GM19238 (cell line): ENCODE measurements around the gene UAP1.

Experiments used
- DNase-seq: peaks from one replicate; pipeline ENCODE4 v3.0.0; 2011; ENCODE audit warnings: low spot score; ENCODE audit not compliant: insufficient read length

Gene UAP1

DNA sequence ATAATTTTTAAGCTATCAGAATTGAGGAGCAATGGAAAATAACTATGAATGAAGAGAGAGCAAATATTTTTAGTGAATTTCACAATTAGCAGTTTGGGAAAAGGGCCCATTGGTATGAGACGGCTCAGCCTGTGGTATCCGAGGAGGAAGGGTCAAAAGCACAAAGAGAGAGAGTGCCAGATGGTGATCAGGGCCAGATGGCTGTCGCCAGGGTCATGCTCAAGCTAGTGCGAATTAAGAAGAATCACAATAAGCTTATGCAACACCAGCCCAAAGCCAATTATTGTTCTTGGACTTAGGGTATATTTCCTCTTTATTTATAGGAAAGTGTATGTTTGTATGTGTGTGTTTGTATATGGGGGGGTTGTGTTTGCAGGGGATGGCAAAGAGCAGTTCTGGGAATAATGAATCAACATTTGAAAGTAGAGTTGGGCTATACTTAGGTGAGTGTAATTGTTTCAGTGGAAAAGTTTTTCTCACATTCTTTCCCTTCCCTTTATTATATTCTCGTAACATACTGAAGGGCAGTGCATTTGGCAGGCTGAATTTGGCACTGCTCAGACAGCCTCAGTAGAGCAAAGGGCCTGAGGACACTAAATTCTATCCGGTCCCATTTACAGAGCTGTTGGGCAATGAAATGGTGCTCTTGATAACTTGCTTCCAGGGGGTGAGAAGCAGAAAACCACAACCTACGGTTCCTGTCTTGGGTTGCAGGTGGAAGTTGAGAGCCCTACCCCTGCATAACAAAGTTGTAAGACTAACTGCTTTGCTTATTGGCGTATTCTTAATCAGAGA is 51.3 kb downstream of the UAP1 start:
- DNase-seq: no peak

- no peak for DNase-seq
Observed at GRCh38 chr1:162616848-162617247, 55.3 kb downstream of the UAP1 start.

DNA sequence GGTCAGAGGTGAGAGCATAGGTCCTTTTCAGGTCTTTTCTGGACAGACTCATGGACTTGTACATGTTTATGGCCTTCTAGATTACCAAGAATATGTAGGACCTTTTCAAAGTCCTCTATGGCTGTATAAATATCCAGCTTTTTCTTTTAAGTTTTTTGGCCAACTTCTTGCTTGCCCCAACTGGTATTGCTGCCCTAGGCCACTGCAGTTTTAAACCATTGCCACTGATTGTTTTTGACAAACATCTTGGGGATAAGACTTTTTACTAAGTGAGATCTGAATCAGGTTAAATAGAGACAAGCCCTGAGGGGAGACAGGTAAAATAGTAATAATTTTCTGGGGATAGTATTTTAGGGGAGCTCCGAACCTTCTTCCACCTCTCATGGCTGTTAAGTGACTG is 56.0 kb downstream of the UAP1 start:
- no peak for DNase-seq

DNA sequence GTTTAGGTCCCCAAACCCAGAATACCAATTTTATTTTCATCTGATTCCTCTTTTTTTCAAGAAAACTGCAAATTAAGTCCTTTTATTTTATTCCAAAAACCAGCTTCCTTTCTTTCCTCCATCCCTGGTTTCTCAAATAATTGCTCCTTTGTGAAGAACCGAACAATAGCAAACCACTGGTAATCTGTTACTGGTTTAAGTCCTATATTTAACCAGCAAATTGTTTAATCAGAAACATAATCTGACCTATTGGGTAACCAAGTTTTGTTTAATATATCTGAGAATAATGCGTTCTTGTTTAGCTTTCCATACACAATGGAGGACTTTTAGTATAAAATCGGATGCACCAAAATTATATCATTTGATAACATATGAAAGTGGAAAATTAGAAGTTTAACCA is 57.6 kb downstream of the UAP1 start:
- DNase-seq: no peak

DNA sequence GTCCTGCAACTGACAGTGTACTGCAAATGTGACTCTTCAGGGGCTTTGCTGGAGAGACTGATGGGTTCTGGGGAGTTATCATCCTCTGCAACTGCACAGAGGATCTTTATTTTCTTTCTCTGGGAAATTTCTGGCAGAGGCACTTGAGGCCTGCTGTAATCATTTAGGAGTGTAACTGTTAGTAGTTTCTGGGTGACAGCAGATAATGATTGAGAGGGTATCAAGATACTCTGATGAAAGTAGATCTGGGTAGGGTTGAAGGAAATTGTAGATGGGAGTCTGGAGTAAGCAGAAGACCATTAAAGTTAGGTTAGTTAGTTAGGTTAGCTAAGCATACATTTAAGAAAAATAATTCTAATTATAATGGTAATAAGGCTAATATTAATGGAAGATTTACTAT is 59.7 kb downstream of the UAP1 start:
- DNase-seq: no peak

- DNase-seq: no peak
Observed at GRCh38 chr1:162625679-162626078, 64.2 kb downstream of the UAP1 start.

DNA sequence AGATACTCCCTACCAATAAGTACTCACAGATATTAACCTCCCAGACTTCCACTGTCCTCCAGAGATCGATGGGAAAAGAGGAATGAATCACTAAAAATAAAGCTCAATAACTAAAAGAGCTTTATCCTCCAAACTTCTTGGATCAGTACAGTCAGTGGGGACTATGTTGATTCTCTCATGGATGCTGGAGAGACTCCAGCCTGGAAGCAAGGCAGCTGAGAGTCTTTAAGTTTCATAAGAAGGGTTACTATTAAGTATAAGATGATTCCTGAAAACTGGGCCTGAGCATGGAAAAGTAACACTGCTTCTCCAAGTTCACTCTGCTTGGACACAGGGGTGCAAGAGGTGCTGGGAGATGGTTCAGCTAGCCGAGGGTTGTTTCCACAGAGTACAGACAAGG is 64.6 kb downstream of the UAP1 start:
- DNase-seq: no peak

DNA sequence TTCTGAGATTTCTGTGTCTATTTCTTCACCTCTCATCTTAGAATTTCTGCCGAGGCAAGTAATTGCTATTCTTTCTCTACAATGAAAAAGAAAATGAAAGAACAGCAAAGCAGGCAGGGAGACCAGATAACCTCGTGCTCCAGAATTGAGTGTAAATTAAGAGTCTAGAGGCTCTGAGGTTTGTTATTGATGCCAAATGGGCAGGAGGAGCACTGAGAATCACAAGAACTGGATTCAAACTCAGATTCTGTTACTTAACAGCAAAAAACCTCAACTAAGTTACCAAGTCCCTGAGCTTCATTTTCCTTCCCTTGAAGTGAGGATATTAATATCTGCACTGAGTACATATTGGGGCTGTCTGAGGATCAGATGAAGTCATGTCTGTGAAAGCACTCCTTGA is 65.2 kb downstream of the UAP1 start:
- no peak for DNase-seq

GRCh38 chr1:162627662-162628296 is 66.3 kb downstream of the UAP1 start:
- no peak for DNase-seq

DNA sequence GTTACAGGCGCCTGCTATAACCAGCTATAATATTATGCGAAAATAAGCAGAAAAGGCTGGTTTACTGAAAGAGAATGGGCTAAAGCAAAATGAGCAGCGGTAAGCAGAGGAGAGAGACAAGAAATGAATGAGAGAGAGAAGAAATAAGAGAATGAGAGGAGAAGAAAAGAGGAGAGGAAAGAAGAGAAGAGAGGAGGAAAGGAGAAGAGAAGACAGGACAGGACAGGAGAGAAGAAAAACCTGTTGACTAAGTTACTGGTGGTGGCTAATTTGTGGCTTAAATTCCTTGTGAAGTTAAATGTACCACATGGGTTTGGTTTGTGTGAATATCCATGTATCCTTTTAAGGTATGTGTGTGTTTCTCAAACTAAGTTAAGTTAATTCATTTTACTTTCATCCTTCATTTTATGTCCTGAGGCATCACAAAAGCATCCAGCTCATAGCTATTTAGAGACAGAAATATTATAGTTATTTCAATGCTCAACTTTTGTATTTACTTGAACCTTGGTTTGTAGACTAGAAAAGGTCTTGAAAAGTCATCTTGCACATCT is 67.6 kb downstream of the UAP1 start:
- no peak for DNase-seq

GRCh38 chr1:162629651-162630050 is 68.1 kb downstream of the UAP1 start:
- no peak for DNase-seq

- DNase-seq: no peak
Observed at GRCh38 chr1:162631546-162632191, 70.1 kb downstream of the UAP1 start.

DNA sequence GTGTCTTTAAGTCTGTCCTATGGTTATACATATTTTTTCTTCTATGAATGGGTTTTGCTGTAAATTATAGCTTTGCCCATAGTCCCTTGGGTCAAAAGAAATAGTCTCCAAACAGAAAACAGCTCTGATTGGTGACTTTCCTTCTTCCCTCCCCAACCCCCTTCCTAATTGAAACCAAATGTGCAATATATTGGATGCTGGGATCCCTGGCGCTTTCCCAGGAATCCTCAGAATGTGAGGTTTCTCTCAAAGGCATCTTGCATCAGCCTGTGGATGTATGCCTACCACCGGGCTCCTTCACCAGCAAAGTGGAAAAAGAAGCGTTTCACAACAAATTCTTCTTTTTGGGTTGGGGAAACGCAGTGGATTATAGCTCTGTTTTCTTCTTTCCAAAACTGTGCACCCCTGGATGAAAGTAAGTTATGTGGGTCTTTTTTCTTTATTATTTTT is 70.7 kb downstream of the UAP1 start, which contains the start of gene DDR2:
DDR2 (plus strand) TSS at position 248 of the 450 bp plus-strand sequence. CDS start 86,600 bp downstream, outside the sequence.
- no peak for DNase-seq

GRCh38 chr1:162632698-162633080 is 71.2 kb downstream of the UAP1 start:
- DNase-seq: no peak

DNA sequence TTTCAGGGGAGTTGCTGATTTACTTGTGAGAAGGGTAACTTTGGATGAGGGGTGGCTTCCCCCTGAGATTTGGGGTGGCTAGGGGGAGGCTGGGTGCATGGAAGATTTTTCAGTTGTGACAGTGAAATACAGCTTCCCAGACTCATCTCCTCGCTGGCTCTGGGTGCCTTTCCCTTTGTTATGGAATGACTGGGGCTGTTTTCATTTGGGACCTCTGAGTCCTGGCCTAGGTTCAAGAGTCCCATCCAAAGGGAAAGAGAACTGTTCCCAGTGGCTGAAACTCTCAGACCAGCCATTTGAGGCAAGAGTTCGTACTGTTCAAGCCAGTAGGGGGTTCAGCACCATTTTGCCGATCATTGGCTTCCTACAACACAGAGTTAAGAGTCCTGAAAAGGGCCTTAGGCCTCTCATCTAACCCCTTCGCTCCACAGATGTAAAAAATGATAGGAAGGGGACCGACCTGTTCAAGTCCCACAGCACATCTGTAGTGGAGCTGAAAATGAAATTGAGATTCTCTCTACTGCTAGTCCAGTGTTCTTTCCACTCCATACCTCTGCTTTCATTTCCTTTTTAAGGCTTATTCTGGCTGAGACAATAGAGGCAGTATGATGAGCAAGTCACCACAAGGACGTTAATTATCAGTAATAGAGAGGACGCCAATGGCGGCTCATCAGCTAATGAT is 71.7 kb downstream of the UAP1 start:
- no peak for DNase-seq

GRCh38 chr1:162635418-162635817 is 73.9 kb downstream of the UAP1 start:
- no peak for DNase-seq

- no peak for DNase-seq
Observed at GRCh38 chr1:162639718-162640117, 78.2 kb downstream of the UAP1 start.

- DNase-seq: no peak
Observed at GRCh38 chr1:162641114-162641513, 79.6 kb downstream of the UAP1 start.

- DNase-seq: no peak
Observed at GRCh38 chr1:162644986-162645314, 83.4 kb downstream of the UAP1 start.

DNA sequence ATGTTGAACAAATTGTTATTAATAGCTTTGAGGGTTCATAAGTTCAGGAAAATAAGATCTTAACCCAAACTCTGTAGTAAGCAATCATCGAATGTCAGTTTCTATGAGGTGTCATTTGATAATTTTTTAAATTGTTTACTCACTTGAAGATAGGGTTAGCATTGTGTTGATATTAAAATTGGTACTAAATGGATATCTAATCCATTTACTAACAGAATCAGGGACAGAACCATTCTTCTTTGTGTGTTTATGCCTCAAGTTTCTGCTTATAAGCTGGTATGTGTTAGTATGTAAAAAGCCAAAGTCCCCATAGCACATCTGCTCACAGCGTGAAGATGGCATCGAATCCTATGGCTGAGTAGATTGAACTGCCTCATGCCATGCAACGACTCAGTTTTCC is 84.1 kb downstream of the UAP1 start:
- no peak for DNase-seq

- no peak for DNase-seq
Observed at GRCh38 chr1:162649583-162649982, 88.1 kb downstream of the UAP1 start.
